ENCODE data around the gene WDR86. TPM values are rescaled to one million over a fixed set of nuclear protein-coding genes. Genes with fewer than 3 reads are reported as not detected.

WDR86 gene
- total RNA-seq, 1 experiment from 2014 or later = not detected

DNA sequence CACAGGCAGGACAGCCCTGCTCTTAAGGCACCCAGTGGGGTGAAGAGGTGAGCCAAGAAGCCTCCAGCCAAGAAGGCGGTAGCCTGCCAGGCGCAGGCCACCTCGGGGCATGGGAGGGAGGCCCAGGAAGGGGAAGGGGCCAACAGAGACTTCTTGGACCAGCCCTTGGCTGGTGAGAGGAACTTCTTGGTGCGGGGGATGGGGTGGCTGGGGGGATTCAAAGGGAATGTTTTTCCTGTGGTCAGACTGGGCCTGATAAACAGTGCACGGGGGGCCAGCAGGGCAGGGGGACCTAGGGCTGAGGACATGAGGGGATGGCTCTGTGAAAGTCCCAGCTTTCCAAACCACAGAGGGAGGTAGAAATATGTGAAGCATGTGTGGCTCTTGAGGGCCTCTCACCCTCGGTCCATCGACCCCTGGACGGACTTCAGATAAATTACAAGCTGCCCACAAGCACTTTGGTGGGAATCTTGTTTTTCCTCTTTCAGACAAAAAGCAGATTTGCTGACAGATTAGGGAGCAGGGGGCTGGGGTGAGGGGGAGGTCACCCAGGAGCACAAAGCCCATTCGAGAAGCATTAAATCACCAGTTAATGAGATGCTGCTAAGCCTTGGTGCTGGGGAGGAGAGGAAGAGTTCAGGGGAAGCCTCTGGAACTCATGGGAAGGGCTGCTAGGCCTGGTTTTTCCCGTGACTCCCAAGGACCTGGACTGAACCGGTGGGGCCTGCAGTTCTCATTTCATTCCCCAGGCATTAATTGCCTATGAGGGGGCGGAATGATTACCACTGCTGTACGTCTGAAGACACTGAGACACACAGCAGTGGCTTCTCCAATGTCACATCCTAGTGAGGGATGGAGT lies 18.8 kb upstream of the WDR86 start:
- DNase-seq (ENCODE audit: low read depth) = no peak

DNA sequence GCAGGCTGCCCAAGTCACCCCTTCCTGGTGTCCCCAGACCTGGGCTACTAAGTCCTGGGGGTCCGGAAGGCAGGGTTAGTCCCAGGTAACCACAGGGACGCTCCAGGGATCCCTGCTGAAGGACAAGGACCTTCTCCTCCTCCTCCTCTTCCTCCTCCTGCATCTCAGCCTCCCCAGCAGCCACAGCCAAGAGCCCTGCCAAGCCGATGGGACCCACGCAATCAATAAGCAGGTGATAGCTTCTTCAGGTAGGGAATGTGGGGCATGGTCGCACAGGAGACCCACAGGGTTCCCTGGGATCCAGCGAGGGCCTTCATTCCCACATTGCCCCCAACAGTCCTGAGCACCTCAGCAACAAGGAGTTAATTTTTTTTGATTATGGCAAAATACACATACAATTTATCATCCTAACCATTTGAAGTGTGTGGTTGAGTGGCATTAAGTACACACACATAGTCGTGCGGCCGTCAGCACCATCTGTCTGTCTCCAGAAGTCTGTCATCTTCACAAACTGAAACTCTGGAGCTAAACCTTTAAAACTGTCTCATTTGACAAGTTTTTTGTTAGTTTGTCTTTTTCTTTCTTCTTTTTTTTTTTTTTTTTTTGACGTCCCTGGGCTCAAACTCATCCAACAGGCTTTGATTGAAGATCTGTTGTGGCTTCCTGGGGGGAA lies 18.0 kb upstream of the WDR86 start:
- DNase-seq (ENCODE audit: low read depth) = no peak

DNA sequence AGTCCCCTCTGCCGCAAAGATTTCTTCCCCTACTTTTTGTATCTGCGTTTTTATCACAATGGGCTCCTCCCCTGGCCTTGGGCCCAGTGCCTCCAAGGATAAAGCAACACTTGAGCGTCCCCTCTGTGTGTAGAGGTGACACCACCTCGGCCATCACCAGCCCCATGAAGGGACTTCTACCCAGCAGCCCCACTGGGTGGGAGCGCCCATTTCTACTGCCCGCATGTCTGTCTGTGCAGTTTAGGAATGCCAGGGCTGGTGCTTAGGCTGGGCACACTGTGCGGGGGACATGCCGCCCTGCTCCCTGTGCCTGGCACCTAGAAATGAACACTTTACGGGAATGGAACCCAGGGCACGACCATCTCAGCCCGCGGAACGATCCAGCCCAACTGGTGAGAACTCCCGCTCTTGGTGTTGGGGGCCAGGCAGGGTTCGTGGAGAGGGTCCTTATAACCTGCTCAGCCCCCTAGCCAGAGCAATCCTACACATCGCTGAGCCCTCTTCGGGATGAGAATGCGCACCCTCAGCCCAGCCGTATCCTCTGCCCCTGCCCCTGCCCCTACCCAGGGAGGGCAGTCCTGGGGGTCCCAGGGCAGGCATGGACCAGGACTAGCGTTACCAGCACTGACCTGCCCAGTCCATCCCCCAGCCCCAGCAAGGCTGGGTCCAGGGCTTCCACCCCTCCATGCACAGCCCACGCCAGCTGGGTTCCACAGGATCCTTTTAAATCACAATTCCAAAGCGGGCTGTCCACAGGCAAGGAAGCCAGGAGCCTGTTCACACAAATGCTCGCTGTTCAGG lies 17.3 kb upstream of the WDR86 start:
- no peak for DNase-seq (ENCODE audit: low read depth)

DNA sequence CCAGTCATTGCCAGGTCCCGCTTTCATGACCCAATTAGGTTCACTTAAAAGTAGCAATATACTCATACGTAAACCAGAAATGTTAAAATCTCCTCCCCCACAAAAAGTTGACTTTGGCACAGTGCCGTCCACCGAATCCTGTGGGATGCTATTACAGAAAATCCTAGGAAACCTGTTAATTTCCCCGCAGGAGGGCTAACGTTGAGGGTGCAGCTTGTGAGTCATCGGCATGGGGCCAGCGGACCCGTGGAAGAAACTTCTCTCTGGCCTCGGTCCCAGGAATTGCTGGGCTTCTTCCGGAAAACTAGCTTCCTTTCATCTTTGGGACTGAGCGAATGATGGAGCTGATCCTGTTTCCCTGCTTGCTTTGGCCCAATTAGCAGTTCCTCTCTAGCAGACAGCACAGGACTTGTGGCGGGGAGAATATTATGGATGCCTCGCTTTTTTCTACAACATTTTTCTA lies 16.6 kb upstream of the WDR86 start:
- peak; percentile 90 for DNase-seq (ENCODE audit: low read depth)

DNA sequence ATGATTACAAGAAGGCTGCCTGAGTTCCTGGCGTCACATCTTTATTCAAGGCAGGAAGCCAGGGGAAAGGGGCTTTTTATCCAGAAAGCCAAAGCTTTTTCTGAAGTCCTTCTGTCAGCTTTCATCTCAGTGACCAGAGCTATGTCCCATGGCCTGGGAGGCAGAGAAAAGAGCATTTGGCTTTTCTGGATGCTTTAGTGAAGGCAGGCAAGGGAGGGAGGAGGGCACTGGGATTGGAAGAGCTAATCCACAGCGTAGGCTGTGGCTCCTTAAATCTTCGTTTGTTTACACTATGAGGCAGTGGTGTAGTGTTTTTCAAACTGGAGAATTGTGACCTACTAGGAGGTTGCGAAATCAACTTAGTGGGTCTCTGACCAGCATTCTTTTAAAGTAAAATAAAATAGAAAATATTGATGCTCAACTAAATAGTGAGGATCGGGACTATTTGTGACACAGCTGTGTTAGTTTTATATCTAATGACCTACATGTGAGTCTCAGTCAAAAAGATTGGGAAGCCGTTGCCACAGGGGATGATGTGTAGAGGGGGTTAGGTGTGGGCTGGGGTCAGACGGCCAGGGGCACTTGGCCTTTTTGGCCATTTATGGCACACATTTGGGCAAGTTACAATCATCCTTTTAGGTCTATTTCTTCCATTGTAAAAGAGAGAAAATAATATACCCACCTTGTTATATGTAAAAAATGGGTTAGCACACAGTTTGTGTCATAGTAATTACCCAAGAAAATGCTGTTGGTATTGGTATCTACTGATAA lies 16.0 kb upstream of the WDR86 start:
- no peak for DNase-seq (ENCODE audit: low read depth)

DNA sequence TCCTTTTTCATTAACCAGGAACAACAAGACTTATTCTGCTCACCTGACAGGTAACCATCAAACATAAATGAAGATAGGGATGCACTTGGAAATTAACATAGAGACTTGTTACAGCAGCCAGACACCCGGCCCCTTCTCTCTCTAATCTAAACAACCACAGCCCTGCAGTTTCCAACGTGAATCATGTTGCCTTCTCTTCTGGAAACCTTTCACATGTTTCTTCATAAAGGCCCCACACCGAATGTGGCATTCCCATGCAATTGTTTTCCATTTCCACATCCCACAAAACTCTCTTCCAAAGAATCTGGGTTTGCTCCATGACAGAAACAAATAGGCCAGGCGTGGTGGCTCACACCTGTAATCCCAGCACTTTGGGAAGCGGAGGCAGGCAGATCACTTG lies 15.0 kb upstream of the WDR86 start:
- DNase-seq (ENCODE audit: low read depth) = no peak

DNA sequence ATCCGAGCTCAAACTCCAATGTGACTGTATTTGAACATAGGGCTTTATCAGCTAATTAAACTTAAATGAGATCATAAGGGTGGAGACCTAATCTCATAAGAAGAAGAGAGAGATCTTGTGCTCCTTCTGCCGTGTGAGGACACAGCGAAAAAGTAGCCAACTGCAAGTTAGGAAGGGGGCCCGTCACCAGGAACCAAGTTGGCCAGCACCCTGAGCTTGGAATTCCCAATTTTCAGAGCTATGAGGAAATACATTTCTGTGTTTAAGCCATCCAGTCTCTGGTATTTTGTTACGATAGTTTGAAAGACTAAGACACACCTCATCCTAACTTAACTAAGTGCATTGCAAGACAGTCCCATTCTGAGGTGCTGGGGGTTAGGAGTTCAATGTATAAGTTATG lies 14.1 kb upstream of the WDR86 start:
- no peak for DNase-seq (ENCODE audit: low read depth)

DNA sequence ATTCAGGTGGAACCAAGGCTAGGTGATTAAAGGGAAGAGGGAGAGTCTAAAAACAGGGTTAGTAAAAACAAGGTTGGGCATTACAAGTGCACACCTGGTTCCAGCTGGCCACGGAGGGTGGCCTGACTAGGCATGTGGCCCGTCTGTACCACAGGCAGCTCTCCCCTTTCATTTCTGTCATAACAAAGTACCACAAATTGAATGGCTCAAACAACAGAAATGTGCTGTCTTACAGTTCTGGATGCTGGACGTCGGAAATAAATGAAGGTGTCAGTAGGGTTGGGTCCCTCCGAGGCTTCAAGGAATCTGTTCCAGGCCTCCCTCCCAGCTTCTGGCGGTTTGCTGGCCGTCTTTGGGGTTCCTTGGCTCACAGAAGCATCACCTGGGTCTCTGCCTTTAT lies 13.4 kb upstream of the WDR86 start:
- no peak for DNase-seq (ENCODE audit: low read depth)

DNA sequence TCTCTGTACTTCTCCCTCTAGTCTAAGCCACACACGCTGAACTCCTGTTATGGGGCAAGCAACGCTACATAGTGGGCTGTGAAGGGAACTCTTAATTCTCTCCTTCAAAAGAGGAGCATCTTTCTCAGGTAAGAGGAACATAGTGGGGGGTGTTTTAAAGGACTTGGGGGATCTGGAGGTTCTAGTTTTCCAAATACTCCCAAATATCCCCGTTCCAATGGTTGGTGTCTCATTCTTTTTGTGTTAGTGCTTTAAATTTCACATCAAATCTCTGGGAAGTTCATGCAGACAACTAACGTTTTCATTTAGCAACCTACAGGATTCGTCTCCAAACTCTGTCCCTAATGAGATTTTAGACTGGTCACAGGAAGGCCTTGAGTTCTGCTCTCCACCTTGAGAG lies 12.4 kb upstream of the WDR86 start:
- no peak for DNase-seq (ENCODE audit: low read depth)

DNA sequence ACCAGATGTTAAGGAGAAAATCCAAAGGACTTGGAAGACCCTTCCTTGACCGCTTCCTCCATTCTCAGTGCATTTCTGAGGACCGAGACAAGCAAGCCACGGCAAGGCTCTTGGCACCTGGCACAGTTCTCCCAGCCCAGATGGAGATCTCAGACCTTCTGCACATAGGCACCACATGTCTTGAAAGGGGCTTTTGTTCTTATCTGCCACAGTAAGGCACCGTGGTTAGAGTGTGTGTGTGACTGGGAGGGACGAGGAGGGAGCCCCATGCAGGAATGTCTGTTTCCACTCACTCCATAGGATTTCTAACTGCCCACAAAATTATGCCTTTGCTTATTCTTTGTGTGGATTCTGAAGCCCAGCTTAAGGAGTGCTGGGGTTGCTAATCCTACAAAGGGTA lies 10.3 kb upstream of the WDR86 start:
- DNase-seq (ENCODE audit: low read depth) = no peak

DNA sequence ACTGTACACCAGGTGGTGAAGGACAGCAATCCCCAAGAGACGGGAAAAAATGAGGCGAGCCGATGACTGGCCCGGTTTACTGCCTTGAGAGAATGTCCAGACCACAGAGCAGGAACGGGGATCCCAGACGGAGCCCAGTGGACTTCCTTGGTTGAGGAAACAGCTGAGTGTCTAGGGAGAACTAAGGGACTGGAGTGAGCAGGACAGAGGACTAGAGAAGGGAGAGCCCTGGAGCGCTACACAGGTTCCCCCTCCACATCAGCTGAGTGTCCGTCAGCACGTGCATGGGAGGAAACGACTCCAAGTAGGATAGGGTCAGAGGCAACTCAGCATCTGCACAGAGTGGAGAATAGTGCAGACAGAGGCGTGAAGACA lies 7.1 kb upstream of the WDR86 start:
- DNase-seq (ENCODE audit: low read depth) = no peak

DNA sequence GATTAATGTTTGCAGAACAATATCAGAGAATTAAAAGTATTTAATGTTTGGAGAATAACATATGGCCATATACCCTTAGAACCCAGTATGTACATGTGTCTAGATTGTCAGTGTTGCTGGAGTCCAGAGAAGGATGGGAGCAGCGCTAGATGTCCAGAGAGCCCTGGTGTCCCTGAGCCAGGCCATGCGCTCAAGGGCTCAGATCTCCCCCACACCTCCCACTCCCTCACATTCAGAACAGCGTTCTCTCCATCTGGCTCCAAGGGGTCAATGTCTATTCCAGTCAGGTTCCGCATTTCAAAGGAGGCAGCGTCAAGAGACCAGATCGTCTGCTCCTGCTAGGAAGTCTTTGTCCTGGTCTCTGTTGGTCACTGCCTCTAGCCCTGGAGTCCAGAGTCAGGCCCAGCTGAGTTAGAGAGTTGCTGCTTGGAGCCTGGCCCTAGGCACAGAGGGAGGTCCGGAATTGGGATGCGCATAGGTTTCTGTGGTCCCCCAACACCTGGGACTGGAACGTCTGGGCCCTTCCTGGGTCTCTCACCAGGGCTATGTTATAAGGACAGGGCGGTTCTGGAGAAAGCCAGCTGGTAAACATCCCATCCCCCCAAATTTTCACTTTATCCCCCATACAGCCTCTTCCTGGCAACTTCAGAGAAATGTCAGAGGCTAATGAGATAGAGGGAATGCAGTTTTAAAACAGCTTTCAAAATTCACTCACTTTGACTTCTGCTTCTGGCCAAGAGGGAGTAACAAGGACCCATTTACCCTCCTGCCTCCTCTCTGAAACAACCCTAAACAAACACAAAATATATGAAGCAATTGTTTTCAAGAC lies 6.5 kb upstream of the WDR86 start:
- DNase-seq (ENCODE audit: low read depth) = no peak

DNA sequence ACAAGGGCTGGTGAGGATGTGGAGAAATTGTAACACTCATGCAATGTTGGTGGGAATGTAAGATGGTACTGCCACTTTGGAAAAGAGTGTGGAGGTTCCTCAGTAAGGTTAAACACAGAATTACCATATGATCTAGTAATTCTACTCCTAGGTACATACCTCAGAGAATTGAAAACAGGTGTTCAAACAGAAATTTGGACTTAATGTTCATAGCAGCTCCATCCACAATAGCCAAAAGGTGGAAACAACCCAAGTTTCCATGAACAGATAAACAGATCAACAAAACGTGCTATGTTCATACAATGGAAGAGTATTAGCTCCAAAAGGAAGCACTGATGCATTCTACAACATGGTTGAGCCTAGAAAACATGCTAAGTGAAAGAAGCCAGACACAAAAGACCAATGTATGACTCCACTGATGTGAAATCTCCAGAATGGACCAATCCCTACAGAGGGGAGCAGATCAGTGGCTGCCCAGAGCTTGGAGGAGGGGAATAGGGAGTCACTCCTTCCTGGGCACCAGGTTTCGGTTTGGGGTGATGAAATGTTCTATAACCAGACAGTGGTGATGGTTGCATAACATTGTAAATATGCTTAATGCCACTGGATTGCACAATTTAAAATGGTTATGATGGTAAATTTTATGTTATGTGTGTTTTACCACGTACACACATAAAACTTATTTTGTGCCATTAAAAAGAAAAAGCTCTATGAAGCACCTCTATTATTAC lies 5.7 kb upstream of the WDR86 start:
- no peak for DNase-seq (ENCODE audit: low read depth)

DNA sequence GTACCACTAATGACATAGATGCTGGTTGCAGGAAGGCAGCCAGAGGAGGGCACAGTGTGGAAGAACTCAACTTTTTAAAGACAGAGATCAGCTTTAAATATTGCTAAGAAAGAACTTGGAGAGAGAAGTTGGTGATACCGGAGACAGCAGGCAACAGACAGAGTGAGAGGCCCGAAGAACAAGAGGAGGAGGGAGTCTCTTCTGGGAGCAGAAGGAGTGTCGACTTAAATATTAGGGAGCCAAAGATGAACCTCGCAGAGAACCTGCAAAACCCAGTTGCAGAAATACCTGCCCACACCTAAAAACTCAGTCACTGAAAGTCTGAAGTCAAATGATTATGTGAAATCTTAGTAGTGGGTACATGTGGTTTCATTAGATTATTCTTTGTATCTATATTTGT lies 3.4 kb upstream of the WDR86 start:
- no peak for DNase-seq (ENCODE audit: low read depth)

DNA sequence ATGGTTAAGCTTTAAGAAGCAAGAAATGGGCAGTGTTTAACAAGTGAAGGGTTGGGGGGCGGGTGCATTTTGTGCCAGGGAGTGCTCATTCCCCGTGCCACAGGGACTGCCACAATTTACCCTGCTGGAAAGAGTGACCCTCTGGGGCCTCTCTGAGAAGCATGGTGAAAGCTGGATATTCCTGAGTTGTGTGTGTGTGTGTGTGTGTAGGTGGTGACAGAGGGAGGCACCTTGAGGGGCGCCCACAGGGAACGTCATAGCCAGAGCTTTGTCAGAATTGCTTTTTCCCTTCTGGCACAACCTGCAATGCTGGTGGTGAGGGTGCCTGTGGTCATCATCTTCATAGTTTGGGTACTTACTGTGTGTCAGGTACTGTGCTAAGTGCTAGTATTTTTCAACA lies 2.5 kb upstream of the WDR86 start:
- no peak for DNase-seq (ENCODE audit: low read depth)

DNA sequence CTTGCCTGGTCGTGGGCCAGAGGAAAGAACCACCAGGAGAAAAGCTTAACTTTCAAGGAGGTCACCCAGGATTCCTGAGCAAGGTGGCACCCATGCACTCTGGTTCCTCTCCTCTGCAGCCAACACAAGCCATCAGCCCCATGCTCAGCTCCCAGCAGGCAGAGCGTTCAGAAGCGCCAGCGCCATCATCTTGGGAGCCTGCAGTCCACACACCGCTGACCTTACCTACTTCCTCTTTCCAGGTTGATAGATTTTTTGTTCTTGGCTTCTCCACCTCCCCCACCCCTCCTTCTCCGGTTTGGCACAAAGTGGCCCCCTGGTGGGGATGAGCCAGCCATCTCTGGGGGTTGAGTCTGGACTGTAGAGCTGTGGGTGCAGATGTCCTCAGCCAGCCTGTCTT lies 1.7 kb upstream of the WDR86 start:
- no peak for DNase-seq (ENCODE audit: low read depth)

DNA sequence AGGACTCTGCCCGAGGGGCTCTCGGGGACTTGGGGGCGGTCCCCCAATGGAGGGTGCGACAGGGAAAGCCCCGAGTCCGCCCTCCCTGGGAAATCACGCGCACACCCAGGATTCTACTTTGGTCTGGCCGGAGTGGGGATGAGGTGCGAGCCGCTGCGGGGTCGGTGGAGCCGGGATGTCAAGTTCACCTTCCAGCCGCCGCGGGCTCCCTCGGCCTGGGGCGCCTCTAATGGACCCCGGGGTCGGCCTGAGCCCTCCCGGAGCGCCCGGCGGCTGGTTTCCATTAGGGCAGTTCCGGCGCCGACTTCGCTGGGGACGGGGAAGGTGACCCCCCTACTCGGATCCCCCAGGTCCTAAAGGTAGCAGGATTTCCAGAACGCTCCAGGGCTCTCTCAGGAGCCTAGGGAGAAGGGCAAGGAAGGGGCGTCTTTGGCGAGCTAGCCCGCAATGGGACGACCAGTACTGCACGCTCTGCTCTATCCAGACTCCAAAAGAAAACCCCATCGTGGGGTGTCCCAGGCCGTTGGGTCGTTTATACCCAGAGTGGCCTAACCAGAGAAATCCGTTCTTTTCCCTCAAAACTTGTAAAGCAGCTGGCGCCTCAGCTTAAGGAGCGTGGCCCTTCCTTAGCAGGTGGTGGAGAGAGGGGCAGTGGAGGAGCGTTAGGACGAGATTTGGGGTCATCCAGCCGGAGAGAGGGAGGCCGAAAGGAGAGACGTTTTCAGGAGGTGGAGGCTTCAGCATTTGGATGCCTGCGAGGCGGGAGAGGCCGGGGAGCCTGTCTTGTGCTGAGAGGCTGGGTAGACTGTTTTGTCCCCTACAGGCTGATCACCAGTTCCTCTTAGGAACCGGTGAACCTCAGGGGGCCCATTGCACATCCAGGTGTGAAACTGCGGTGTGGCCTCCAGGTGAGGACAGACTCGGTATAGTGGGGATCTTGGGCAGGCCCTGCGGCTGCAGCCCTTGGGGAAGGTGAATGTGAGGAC lies 860 bp upstream of the WDR86 start:
- no peak for DNase-seq (ENCODE audit: low read depth)

DNA sequence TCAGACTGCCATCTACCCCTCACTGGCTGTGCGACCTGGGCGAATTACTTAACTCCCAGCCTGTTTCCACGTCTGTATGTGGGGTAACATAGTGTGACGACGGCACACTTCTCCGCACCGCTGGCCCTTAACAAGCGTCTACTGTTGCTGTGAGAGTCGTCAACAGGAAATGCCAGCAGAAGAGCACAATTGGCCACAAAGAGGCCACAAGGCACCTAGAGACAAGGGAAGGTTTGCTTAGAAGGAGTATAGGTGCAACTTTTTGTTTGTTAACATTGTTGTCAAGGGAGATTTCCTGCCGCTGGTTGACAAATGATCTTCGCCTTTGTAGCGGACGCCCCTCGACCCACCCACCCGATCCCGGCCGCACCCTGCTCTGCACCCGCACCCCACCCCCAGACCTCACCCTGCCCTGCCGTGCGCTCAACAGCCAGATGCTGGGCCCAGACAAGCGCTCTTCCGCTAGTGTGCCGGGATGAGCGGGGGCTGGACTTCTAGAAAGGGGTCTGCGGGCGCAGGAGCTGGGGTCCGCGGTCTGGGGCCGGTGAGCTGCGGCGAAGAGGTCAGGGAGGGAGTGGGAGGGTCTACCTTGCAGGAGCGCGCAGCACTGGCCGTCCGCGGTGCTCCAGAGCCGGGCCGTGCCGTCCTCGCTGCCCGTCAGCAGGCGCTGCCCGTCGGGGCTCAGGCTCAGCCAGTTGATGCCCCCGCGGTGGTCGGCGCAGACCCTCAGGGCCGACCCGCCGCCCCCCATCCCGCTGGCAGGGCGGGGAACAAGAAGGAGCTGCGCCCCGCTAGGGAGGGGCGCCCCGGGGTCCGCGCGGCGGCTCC lies 785 bp downstream of the WDR86 start:
- no peak for DNase-seq (ENCODE audit: low read depth)
